Measurements from ENCODE around the gene OAS1. TPM values are rescaled to one million over a fixed set of nuclear protein-coding genes. Genes with fewer than 3 reads are reported as not detected.

The OAS1 gene
- total RNA-seq, 1 experiment from 2014 or later: 10.2 TPM

- Histone ChIP-seq H3K4me3 (ENCODE audit: low read length) (peak within 1 kb of the TSS; percentile 84), H3K27ac (ENCODE audit: low read length) (peak within 1 kb of the TSS; percentile 12), H3K27me3 (ENCODE audit: low read length) (no peaks in the 10 kb centered on the region), H3K36me3 (ENCODE audit: low read depth, low read length) (no peaks in the 10 kb centered on the region), H2AFZ (ENCODE audit: low read length) (peak within 1 kb of the TSS; percentile 81), H4K20me1 (ENCODE audit: low read length) (no peaks in the 10 kb centered on the region), H3K9me2 (replicated peaks; ENCODE audit: low read length) (no peaks in the 10 kb centered on the region), H3K9ac (ENCODE audit: low read length) (peak within 1 kb of the TSS; percentile 85), H3F3A (ENCODE audit: low read length, unreplicated experiment) (no peaks in the 10 kb centered on the region), H3K4me1 (ENCODE audit: insufficient read depth, low read length) (peaks cover 17% of the 10 kb centered on the region), H3K9me3 (ENCODE audit: low read length) (no peaks in the 10 kb centered on the region), H3K79me2 (ENCODE audit: low read length) (peaks cover 8% of the 10 kb centered on the region; the same call in 1 of the 2 replicates), H3K4me2 (ENCODE audit: low read length) (peak within 1 kb of the TSS; percentile 92)
- DNase-seq: peak; percentile 87
- TF ChIP-seq EZH2phosphoT487 (IDR thresholded peaks at IDR 0.05; ENCODE audit: borderline replicate concordance, low read length): no peak
- 0 out of 2 replicates have a peak, but pooled peaks have one; percentile 14 for TF ChIP-seq CTCF (conservative IDR thresholded peaks at IDR 0.05; ENCODE audit: low read depth, low read length)
- TF ChIP-seq EZH2 (IDR thresholded peaks at IDR 0.05; ENCODE audit: low read length, unreplicated experiment): no peak
- peak; percentile 85 for ATAC-seq
- ChIA-PET CTCF (interaction anchor here (0.5 to 1.0 kb wide), 2 partner anchors 40 to 527 kb away, joined by 3 read pairs; no protein-coding TSS in a partner anchor), POLR2A (ENCODE audit: unreplicated experiment) (interaction anchor here (0.6 to 1.3 kb wide), 3 partner anchors 17 to 751 kb away, joined by 7 to 12 read pairs (median 7); partner anchors contain the start of gene OAS2)
- BruUV-seq (replicated peaks): TSS peak; percentile 99
- intact Hi-C loops (cut with micrococcal nuclease): loop anchor here (1.0 to 5.0 kb wide), 3 partner anchors 32 to 39 kb away; partner anchors contain the start of genes OAS1 and OAS2
These were observed 31.3 kb downstream of the OAS1 start, which contains the start of gene OAS3 for GRCh38 chr12:112937741-112938719. TSS of gene OAS3 (plus strand) at chr12:112938474. CDS start at chr12:112938531, 57 bp downstream.

DNA sequence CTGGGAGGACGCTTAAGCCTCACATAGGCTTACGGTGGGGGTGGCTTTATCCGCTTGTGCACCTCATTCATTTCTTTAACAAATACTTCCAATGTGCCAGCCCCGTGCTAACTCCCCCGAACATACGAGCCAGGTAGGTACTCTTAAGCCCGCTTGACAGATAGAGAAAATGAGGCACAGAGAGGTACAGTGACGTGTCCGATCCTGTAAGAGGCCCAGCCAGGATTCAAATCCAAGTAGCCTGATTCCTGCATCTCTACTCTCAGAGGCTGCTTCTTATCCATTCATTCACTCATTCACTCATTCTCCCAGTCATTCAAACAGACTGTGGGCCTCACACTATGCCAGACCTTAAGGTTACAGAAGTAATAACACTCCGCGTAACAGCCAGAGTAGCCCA, 32.0 kb downstream of the OAS1 start:
- H3K9me3 ChIP-seq (ENCODE audit: low read length): no peaks in the 10 kb centered on the region
- POLR2A ChIA-PET (ENCODE audit: unreplicated experiment): interaction anchor here (1.3 kb wide), 1 partner anchor 39 kb away, joined by 12 read pairs; the partner anchor contains the start of gene OAS2
- no peaks in the 10 kb centered on the region for H3K9me2 ChIP-seq (replicated peaks; ENCODE audit: low read length)
- H3K9ac ChIP-seq (ENCODE audit: low read length): peak overlapping the region; percentile 85
- ATAC-seq: peak; percentile 23
- peak; percentile 13 for DNase-seq
- no peaks in the 10 kb centered on the region for H3K36me3 ChIP-seq (ENCODE audit: low read depth, low read length)
- TSS peak; percentile 69 for BruUV-seq (replicated peaks)
- peak overlapping the region; percentile 81 for H2AFZ ChIP-seq (ENCODE audit: low read length)
- no peaks in the 10 kb centered on the region for H3F3A ChIP-seq (ENCODE audit: low read length, unreplicated experiment)
- H3K4me1 ChIP-seq (ENCODE audit: insufficient read depth, low read length): peaks cover 17% of the 10 kb centered on the region
- TF ChIP-seq CTCF (conservative IDR thresholded peaks at IDR 0.05; ENCODE audit: low read depth, low read length) (no peak), EZH2phosphoT487 (IDR thresholded peaks at IDR 0.05; ENCODE audit: borderline replicate concordance, low read length) (no peak), EZH2 (IDR thresholded peaks at IDR 0.05; ENCODE audit: low read length, unreplicated experiment) (no peak)
- peak overlapping the region; percentile 12 for H3K27ac ChIP-seq (ENCODE audit: low read length)
- no peaks in the 10 kb centered on the region for H4K20me1 ChIP-seq (ENCODE audit: low read length)
- intact Hi-C loops (cut with micrococcal nuclease): loop anchor here (1.0 to 5.0 kb wide), 3 partner anchors 32 to 39 kb away; partner anchors contain the start of genes OAS1 and OAS2
- H3K79me2 ChIP-seq (ENCODE audit: low read length): peaks cover 8% of the 10 kb centered on the region; the same call in 1 of the 2 replicates
- CTCF ChIA-PET: interaction anchor here (1.0 kb wide), 1 partner anchor 39 kb away, joined by 3 read pairs; no protein-coding TSS in a partner anchor
- H3K4me2 ChIP-seq (ENCODE audit: low read length): peak overlapping the region; percentile 92
- H3K27me3 ChIP-seq (ENCODE audit: low read length): no peaks in the 10 kb centered on the region
- H3K4me3 ChIP-seq (ENCODE audit: low read length): peak overlapping the region; percentile 84

All from PC-3 (cell line).